Suprapubic skin (tissue), 4 donors: ENCODE results near the gene LRRC8C.

Source experiments
- CTCF ChIP-seq, 2 donors: fragments of 200-600 bp in 1 of 2; fragments of 450-650 bp in 1 of 2; sonication (generic) in 1 of 2; IDR thresholded peaks; one replicate each; pipeline ENCODE4 v1.5.1; 2016 to 2019; ENCODE audit warnings: antibody characterized with exemption in 2 of 2, mild to moderate bottlenecking in 1 of 2, moderate library complexity in 1 of 2
- EP300 ChIP-seq: sonication (generic); formaldehyde crosslinking; IDR thresholded peaks from one replicate; pipeline ENCODE4 v1.6.1; 2017; ENCODE audit warnings: antibody characterized with exemption
- POLR2A ChIP-seq, 2 donors: fragments of 450-650 bp; IDR thresholded peaks; one replicate each; pipeline ENCODE4 v1.6.1; 2017; ENCODE audit warnings: antibody characterized with exemption in 2 of 2, mild to moderate bottlenecking in 2 of 2, moderate library complexity in 2 of 2
- POLR2AphosphoS5 ChIP-seq, 3 donors: sonication (generic); formaldehyde crosslinking; IDR thresholded peaks; one replicate each; pipeline ENCODE4 v1.6.1; 2017; ENCODE audit warnings: antibody characterized with exemption in 3 of 3

- TF ChIP-seq EP300: no peak
- TF ChIP-seq CTCF (IDR thresholded peaks at IDR 0.05): no peak
- TF ChIP-seq POLR2AphosphoS5 (IDR thresholded peaks at IDR 0.05): no peak
- TF ChIP-seq POLR2A (IDR thresholded peaks at IDR 0.05): no peak
Measured at GRCh38 chr1:89630048-89630447, 2.9 kb upstream of the LRRC8C start.
